K562 (cell line): ENCODE data around the gene SCART1. TPM values are rescaled to one million over a fixed set of nuclear protein-coding genes. Genes with fewer than 3 reads are reported as not detected.
"Not testable (repeated sequence)": the region's sequence is repeated elsewhere in the genome, so short reads cannot be mapped to it uniquely, and the experiment has no call there.

ENCODE experiments used
- ATAC-seq: fragments of 200-7000 bp; cut with Tn5 transposase; 3 replicates; pipeline ENCODE4 v1.9.1; 2020; ENCODE audit warnings: moderate library complexity
- BruUV-seq: library from RNA; stranded (reverse); fragments of 400-500 nt; replicated peaks from 2 replicates; lab custom pipeline; 2021; lab: Mats Ljungman, UMichigan
- CTCF ChIA-PET: fragments of 300-600 bp; formaldehyde crosslinking; extraction: SDS; loops from one replicate; lab custom pipeline; 2021; ENCODE audit warnings: low intra/inter-chr PET ratio; lab: Yijun Ruan, JAX
- POLR2A ChIA-PET: fragments of 300-600, 350-650 bp; sonication (Branson Sonifier 250); formaldehyde crosslinking; extraction: SDS; loops from one replicate; lab custom pipeline; 2021; ENCODE audit warnings: antibody characterized with exemption, inconsistent platforms; lab: Yijun Ruan, JAX
- DNase-seq, 4 experiments: peaks; one replicate each; pipeline versions ENCODE4 v3.0.0 to v3.0.0-alpha.2; 2011 to 2018; ENCODE audit warnings: low spot score in 3 of 4, mixed read lengths in 3 of 4; ENCODE audit errors: extremely low read depth in 1 of 4
- FAIRE-seq: peaks from 2 replicates; lab custom pipeline; 2011; peaks lifted over from hg19 to GRCh38; lab: Jason Lieb, UNC
- H2AFZ ChIP-seq: 2 replicates; pipeline ENCODE4 v1.6.0; 2011; ENCODE audit warnings: low read depth, low read length, control low read depth, inconsistent platforms
- H3K27ac ChIP-seq: fragments of 200-600 bp; 3 replicates; pipeline ENCODE4 v1.8.0; 2011; ENCODE audit warnings: low read depth, mild to moderate bottlenecking, control low read depth, inconsistent platforms, low read length, moderate library complexity, mixed read lengths; ENCODE audit errors: extremely low read depth
- H3K27me3 ChIP-seq, 2 experiments: fragments of 300-600 bp in 1 of 2; 2 replicates in 1 of 2; 3 replicates in 1 of 2; pipeline versions ENCODE4 v1.6.0 to v1.8.0; 2011; ENCODE audit warnings: inconsistent platforms in 2 of 2, low read length in 2 of 2, mild to moderate bottlenecking in 1 of 2, mixed read lengths in 1 of 2, moderate library complexity in 1 of 2; ENCODE audit not compliant: control insufficient read depth in 2 of 2, insufficient read depth in 2 of 2
- H3K36me3 ChIP-seq: fragments of 300-600 bp; 3 replicates; pipeline ENCODE4 v1.8.0; 2011; ENCODE audit warnings: mild to moderate bottlenecking, low read length, inconsistent platforms; ENCODE audit not compliant: control insufficient read depth, insufficient read depth
- H3K4me1 ChIP-seq, 2 experiments: fragments of 200-600 bp in 1 of 2; replicated peaks in 1 of 2; 2 replicates in 1 of 2; 3 replicates in 1 of 2; pipeline versions ENCODE4 v1.5.1 to v1.8.0; 2011; ENCODE audit warnings: inconsistent platforms in 2 of 2, low read length in 2 of 2, mild to moderate bottlenecking in 1 of 2, mixed read lengths in 1 of 2, moderate library complexity in 1 of 2; ENCODE audit not compliant: control insufficient read depth in 2 of 2, insufficient read depth in 2 of 2
- H3K4me2 ChIP-seq: 2 replicates; pipeline ENCODE4 v1.6.1; 2011; ENCODE audit warnings: low read length, control low read depth, inconsistent platforms, mixed read lengths; ENCODE audit not compliant: insufficient read depth
- H3K4me3 ChIP-seq: fragments of 200-600 bp; sonication (generic), shearing (Covaris generic); 2 replicates; pipeline ENCODE4 v1.5.1; 2016; ENCODE audit warnings: control low read depth, inconsistent platforms
- H3K79me2 ChIP-seq: fragments of 200-600 bp; 3 replicates; pipeline ENCODE4 v1.8.0; 2011; ENCODE audit warnings: low read length, inconsistent platforms; ENCODE audit not compliant: control insufficient read depth, insufficient read depth
- H3K9ac ChIP-seq, 2 experiments: 2 replicates each; pipeline versions ENCODE4 v1.6.0 to v1.6.1; 2011; ENCODE audit warnings: low read depth in 2 of 2, low read length in 2 of 2, control low read depth in 1 of 2, inconsistent platforms in 1 of 2, mild to moderate bottlenecking in 1 of 2, mixed read lengths in 1 of 2; ENCODE audit not compliant: insufficient read depth in 1 of 2
- H3K9me1 ChIP-seq: one replicate; pipeline ENCODE4 v1.6.0; 2011; ENCODE audit warnings: inconsistent platforms, mild to moderate bottlenecking, low read length, moderate library complexity; ENCODE audit not compliant: control insufficient read depth, insufficient read depth
- H3K9me3 ChIP-seq: replicated peaks from 2 replicates; pipeline ENCODE4 v1.5.1; 2011; ENCODE audit warnings: low read depth, low read length, inconsistent platforms; ENCODE audit not compliant: control insufficient read depth, insufficient read depth
- H4K20me1 ChIP-seq: replicated peaks from 2 replicates; pipeline ENCODE4 v1.6.1; 2011; ENCODE audit warnings: low read length, inconsistent platforms, mixed read lengths; ENCODE audit not compliant: control insufficient read depth, insufficient read depth
- WGBS: fragments of 100-300 bp; shearing (Covaris generic); methylation state at CpG from one replicate; pipeline ENCODE4 v1.1.6; 2016; ENCODE audit warnings: low coverage, mixed read lengths; ENCODE audit not compliant: insufficient coverage; ENCODE audit errors: missing lambda C conversion rate; 5-methylcytosine and 5-hydroxymethylcytosine counted together
- in situ Hi-C: fragments of 300-500 bp; cut with MboI; formaldehyde crosslinking; loops from 4 replicates; pipeline ENCODE4 v1.15.0; 2018; ENCODE audit warnings: inconsistent platforms, mixed read lengths
- intact Hi-C: fragments of 100-400 bp; cut with micrococcal nuclease; formaldehyde crosslinking; loops from 2 replicates; pipeline ENCODE4 v1.14.2; 2022
- polyA plus RNA-seq, 8 experiments: library from polyadenylated mRNA; depleted of rRNA in 4 of 8; stranded (reverse) in 5 of 8; unstranded in 3 of 8; fragments of >200 nt; fragmentation: Nextera tagmentation in 2 of 8; fragmentation: Illumina TruSeq in 1 of 8; extraction: Ambion mirVana in 2 of 8; extraction: Trizol in 1 of 8; gene quantifications; 2 replicates each; pipeline versions ENCODE4 v1.2.1 to v1.2.3, GENCODE V29; 2011 to 2014; ENCODE audit warnings: inconsistent platforms in 1 of 8, missing spikeins in 1 of 8
- total RNA-seq, 7 experiments: library from RNA; depleted of rRNA in 6 of 7; stranded (reverse); fragments of >200 nt in 6 of 7; fragmentation: Illumina TruSeq in 2 of 7; extraction: Trizol in 2 of 7; gene quantifications; 2 replicates each; pipeline versions ENCODE4 v1.2.1 to v1.2.3, GENCODE V29; 2011 to 2021; ENCODE audit warnings: low replicate concordance in 1 of 7

The SCART1 gene
- total and polyA plus RNA-seq, 9 of the 15 experiments (the other 6 are each of a cell fraction or from before 2014, with no cell fraction given) = 0.18 to 6.5 (median 4.5) TPM

DNA sequence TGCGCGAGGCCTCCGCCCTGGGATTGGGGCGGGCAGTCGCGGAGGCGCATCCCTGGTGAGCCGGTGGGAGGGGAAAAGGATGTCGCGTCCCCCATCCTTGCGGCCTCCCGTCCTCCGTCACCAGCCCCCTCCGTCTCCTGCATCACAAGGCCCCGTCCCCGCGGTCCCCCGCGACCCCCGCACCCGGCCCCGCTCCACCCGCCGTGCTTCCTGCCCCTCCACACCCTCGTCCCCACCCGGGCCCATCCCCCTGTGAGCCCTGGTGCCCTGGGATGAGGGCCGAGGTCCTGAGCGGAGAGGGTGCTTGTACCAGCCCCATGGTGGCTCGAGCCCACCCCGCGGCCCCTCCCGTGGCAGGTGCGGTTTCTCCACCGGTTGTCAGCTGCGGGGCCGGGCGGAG is 29.1 kb upstream of the SCART1 start, which contains the start of gene SPRN:
Gene SPRN, minus strand, starts transcription at position 25 of the 400 bp plus-strand sequence. CDS start 944 bp downstream, outside the sequence.
- intact Hi-C loops, FAIRE-seq: not testable (repeated sequence)

DNA sequence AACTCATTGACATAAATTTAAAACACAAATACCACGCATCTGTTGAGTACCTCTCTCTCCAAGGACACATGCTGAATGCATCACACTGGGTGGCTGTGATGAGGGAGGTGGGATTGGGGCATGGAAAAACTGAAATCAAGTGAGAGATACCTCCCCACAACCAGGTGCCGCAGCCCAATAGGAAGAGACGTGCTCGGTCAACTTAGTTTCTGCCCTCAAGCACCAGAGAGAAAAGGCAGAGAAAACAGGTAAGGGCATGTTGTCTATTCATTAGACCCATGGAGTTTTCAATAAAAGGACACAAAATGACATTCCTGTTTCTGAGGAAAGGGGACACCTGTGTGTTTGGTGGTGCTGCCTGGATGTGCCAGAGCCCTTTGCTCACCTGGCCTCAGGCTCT is 24.2 kb upstream of the SCART1 start:
- H4K20me1 ChIP-seq, H3K4me1 ChIP-seq, BruUV-seq, H3K9me3 ChIP-seq, H3K4me2 ChIP-seq, H3K27ac ChIP-seq, CTCF ChIA-PET, H2AFZ ChIP-seq, H3K4me3 ChIP-seq, FAIRE-seq, H3K27me3 ChIP-seq, H3K9me1 ChIP-seq, in situ Hi-C loops, DNase-seq, H3K79me2 ChIP-seq, ATAC-seq, H3K9ac ChIP-seq, H3K36me3 ChIP-seq: not testable (repeated sequence)
- POLR2A ChIA-PET = interaction anchor here (0.8 kb wide), 1 partner anchor 144 kb away, joined by 3 read pairs; no protein-coding TSS in a partner anchor
- intact Hi-C loops = loop anchor here (5.0 kb wide), 1 partner anchor 143 kb away; no protein-coding TSS in a partner anchor
- WGBS = 11% methylated on average over 4 of the region's 4 CpGs

More for the DNA sequence above, 29.1 kb upstream of the SCART1 start, which contains the start of gene SPRN:
- H3K79me2 ChIP-seq, H3K36me3 ChIP-seq, H2AFZ ChIP-seq, in situ Hi-C loops, H3K9me3 ChIP-seq, H4K20me1 ChIP-seq, H3K4me1 ChIP-seq, H3K27ac ChIP-seq, H3K9me1 ChIP-seq, ATAC-seq, DNase-seq, H3K9ac ChIP-seq, CTCF ChIA-PET, BruUV-seq, H3K27me3 ChIP-seq, H3K4me3 ChIP-seq, H3K4me2 ChIP-seq, POLR2A ChIA-PET: not testable (repeated sequence)
- WGBS = no CpG with 5 or more reads among the region's 37 CpGs
